ENCODE measurements around the gene CHRM3.

- TF ChIP-seq CTCF (conservative IDR thresholded peaks at IDR 0.05; ENCODE audit: low read depth, low read length) (no peak), EZH2 (IDR thresholded peaks at IDR 0.05; ENCODE audit: low read length, unreplicated experiment) (no peak)
Measured at GRCh38 chr1:239383714-239384113, 2.7 kb upstream of the CHRM3 start.

All from PC-3 (cell line).